T1000 (cell line): ENCODE results near the gene ADAMTS16.

Experiments used
- DNase-seq: peaks from one replicate; lab custom pipeline; 2025; ENCODE audit warnings: mixed read lengths; lab: John Stamatoyannopoulos, UW

The ADAMTS16 gene

DNA sequence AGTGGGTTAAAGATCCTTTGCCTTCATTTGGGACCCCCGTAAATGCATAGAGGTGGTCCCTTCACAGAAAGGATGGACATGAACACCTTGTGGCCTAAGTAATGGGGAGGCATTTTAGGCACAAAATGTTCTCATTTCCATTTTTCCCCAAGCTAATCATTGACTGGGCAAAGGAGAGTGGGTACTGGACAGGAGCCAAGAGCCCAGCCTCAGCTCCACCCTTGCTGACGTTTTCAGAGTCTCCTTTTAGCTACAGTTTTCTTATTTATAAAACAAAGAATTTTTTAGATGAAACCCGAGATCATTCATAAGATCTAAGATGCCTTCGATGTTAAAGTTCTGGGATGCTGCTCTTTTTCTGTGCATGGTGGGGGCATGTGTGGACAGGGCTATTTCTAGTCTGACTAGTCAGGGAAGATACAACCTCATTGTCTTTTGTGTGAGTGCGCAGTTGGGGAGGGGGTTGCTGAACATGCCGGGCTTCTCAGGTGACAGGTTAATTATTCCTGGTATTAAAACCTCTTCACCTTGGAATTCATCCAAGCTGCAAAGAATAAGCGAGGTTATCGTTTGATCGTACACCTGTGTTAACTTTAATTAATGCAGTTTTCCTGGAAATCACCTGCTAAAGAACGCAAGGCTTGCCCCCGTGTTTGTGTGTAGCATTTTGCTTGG, 48.4 kb downstream of the ADAMTS16 start:
- DNase-seq, result no peak

DNA sequence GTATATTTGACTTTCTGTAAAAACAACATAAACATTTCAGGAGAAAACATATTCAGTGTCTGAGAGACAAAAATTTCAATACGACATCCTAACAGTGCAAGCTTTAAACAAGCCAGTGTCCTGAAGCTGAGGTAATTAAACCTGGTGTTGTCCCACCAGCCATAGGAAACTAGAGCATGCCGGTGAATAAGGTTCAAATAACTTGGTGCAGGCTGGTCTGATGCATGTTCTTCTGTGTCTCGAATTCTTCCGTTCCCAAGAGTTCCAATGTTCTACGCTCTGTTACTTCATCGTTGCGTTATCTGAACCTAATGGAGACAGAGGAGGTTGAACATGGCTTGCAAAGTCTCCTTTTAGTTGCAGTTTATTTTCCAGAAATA, 48.9 kb downstream of the ADAMTS16 start:
- DNase-seq, result no peak

DNA sequence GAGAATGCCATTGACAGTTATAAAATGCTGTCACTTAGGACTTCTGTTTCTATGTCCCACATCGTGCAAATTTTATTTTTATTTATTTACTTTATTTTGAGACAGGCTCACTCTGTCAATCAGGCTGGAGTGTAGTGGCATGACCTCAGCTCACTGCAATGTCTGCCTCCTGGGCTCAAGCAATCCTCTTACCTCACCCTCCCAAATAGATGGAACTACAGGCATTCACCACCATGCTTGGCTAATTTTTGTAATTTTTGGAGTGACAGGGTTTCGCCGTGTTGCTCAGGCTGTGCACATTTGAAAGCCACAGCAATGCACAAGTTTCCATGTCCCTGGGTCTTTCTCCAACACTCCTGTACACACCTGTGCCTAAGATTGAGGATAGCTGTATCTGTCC, 51.8 kb downstream of the ADAMTS16 start:
- no peak for DNase-seq

DNA sequence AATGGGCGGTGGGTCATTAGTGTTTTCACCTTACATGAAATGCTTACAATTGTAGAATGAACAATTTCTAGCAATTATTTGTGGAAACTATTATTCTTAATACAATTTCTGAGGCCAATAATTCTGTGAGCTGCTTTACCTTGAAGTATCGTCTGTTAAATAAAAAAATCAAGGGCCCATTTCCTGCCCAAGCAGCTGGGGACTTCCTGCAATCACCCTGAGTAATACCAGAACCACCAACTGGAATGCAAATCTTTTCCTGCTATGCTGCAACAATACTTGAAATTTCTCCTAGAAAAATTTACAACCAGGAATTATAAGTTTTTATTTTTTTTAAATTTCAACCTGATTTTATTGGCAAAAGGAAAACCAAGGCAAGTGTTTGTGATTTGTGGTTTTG, 52.6 kb downstream of the ADAMTS16 start:
- no peak for DNase-seq

DNA sequence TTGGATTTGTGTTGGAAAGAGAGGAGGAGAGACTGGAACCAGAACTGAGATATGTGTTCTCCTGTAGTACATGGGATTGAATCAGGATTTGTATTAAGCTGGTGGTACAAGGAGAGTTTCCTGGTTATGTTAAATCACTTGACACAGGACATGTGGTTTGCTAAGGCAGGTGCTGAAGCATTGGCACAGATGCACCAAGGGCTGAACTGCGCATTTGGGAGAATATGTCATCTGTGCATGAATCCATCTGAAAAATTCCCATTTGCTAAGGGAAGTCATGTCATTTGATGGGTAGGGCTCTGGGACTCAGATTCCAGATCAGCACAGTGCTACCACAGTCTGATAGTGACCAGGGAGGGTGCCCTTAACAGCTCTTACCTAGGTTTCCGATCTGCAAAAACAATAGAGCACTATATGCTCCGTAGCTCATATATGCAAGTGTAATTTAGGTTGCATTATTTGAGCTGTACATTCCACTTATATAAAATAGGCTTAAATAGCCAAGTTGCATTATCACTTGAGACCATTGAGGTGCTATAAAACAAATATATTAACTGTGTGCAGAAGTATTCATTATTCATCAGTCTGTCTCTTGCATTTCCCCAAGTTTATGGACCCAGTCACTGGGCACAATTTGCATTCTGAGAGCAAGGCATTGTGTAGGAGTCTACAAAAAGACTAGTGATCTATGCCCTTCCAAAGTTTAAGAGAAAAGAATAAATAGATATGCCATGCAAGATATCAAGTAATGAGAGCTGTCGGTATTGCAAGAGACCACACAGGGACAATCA, 55.2 kb downstream of the ADAMTS16 start:
- no peak for DNase-seq

DNA sequence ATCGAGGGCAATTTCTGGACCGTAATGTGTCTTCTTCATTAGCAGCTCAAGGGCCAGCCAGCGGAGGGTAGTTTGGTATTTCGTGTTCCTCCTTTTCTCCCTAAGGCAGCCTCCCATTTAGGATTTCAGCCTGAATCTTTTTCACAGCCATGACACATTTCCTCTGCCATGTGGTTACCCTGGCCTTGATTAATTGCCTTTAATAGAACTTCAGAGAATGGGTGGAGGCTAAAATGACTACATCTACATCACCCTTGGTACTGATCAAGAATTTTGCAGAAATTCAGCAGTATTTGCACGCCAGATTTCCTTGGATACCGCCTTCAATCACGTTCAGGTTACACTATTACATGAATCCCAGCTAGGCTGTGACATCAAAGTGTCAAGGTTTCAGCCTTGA, 58.0 kb downstream of the ADAMTS16 start:
- DNase-seq, result no peak

DNA sequence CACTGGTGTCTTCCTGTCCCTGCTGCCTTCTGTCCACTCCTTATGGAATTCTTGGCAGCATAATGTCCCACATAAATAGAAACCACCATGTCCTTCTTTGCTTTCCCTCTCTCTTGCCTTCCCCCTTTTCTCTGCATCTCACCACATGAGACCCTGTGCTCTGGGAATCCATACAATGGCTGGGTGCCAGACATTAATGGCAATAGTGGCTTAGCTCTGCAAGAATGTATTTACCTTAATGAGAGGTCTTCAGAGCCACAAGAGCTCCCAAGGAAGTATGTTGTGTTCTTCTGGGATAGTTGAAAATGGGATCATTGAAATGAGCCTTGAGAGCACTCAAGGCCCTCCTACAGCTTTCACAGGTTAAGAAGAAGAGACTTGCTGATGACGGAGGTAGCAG, 58.7 kb downstream of the ADAMTS16 start:
- DNase-seq, result no peak

DNA sequence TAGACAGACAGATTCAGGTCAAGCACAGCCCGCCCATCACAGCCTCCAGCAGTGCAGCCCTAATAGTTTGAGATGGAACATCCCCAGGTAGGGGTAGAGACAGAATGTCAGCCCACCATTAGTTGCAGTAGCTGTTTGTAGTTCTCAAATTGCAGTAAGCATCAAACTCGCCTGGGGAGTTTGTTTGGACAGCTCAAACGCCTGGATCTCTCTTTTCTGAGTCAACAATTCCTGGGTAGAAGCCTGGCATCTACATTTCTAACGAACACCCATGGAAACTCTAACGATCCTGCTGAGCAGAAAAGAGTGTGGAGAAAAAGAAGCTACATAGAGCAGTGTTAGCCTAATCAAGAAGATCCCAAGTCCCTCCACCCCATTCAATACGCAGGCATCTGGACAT, 59.4 kb downstream of the ADAMTS16 start:
- DNase-seq, result no peak

DNA sequence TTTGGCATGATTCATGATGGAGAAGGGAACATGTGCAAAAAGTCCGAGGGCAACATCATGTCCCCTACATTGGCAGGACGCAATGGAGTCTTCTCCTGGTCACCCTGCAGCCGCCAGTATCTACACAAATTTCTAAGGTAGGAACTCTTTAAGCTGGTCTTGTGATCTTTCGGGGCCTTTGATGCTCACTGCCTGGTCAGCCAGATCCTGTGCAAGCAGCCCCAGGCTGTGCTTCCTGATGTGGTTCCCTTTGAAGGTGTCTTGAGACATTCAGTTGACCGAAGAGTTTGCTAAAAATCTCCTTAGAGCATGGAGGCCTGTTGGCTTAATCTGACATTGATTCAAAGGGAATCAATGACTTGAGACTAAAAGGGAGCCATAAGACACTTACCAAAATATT, 60.0 kb downstream of the ADAMTS16 start:
- no peak for DNase-seq

DNA sequence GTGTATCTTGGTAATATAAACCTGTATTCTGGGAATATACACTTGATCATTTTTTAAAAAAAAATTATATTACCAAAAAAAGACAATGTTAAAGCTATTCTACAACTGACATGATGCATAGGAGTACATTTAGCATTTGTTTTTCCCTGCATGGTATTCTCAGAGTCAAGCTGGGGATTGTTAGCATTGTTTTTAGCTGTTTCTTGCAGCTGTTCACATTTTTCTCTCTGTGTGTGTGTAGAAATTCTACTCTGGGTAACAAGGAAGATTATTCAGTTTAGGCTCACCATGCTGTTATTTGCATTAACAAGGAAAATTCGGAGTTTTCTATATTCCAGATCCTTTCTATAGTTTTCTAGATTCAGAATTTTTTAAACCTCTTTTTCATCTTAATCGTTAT, 62.2 kb downstream of the ADAMTS16 start:
- DNase-seq, result no peak

DNA sequence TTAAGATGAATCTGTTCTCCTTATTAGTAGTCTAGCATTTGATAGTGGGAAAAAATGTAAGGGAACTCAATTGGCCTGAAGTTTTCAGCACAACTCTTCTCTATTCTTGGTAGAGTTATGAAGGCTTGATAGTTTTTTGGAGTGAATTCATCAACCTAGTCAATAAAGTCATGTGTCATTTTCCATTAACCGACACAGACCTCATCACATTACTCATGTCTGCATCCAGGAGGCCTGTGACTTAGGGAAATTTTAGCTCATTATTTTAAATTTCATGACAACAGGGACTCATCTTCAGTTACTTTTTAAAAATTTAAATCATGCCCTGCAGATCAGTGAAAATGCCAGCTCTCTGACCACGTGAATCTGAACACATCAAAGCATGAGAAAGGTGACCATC, 63.3 kb downstream of the ADAMTS16 start:
- no peak for DNase-seq

DNA sequence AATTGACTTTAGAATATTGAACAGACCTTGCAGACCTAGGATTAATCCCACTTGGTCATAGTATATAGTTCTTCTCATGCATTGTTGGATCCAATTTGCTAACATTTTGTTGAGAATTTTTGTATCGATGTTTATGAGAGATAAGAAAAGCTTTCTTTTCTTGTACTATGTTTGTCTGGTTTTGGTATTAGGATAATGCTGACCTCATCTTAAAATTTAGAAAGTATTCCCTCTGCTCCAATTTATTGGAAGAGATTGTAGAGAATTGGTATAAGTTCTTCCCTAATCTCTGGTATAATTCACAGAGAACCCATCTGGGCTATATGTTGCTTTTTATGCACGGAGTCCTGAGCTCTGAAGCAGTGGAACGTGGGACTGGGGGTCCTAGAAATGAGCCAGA, 67.7 kb downstream of the ADAMTS16 start:
- no peak for DNase-seq

DNA sequence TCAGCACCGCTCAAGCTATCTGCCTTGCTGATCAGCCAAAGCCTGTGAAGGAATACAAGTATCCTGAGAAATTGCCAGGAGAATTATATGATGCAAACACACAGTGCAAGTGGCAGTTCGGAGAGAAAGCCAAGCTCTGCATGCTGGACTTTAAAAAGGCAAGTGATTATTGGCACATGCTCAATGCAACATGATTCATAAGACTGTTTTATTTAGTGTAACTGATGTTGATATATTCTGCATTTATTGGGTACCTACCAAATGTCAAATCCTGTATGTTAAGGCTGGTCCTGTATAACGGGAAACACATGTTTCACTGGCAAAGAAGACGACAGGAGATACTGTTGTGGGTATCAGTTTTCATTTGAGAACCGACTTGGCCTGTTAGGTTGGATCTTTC, 69.0 kb downstream of the ADAMTS16 start:
- no peak for DNase-seq

DNA sequence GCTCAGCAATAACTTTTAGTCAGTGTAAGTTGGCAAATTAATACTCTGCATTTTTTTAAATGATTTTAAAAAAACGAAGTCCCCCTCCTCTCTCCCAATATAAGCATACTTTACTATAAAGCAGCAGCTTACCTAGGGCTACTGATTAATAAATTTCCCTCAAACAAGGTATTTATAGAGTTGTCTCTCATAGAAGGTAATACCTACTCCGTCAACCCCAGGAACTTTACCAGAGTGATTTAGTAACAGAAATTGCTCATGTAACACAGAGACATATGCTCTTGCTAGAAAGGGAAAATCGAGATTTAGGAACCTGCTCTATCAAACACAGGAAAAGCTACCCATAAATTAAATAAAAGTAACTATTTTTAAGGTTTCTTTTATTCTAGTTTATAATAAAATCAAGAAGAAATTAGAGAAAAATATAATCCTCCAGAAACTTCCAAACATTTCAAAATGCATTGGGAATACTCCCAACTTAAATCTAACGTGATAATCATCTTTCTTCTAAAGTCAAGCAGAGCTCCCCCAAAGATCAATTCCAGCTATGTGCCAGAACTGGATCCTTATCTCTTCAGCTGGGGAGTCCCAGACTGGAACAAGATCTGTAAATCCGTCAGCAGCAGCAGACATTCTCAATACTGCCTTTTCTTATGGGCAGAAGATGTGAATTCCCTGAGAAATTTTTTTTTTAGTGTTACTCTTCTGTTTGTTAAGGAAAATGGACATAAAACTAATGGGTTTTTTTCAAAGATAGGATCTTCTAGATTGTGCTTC, 69.6 kb downstream of the ADAMTS16 start:
- no peak for DNase-seq

DNA sequence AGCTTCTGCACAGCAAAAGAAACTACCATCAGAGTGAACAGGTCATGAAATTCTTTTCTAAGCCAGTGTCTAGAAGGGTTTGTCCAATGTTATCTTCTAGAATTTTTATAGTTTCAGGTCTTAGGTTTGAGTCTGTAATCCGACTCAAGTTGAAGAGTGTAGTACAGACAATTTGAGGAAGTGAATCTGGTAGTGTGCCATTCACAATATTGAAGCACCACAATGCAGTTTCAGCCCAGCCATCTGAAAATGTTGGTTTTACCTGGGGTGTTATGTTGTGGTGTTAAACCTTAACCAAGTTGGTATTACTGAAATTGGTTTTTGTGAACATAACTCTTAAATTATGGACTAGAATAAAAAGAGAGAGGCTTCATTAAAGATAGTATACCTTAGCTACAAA, 77.2 kb downstream of the ADAMTS16 start:
- no peak for DNase-seq

DNA sequence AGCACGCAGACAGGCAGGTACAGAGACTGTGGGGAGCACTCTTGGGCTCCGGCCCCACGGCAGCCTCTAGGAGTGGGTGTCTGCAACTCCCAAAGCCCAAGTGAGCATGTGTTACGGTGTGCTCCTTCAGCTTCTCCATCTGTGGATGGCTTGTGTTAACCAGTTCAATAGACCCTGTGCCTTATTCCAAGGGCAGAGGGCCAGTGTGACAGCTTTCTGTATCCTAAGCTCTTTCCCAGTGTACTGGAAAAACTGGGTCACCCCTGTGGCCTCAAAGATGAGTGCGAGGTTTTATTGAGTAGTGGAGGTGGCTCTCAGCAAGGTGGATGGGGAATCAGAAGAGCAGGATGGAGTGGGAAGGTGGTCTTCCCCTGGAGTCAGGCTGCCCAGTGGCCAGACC, 78.3 kb downstream of the ADAMTS16 start:
- no peak for DNase-seq

DNA sequence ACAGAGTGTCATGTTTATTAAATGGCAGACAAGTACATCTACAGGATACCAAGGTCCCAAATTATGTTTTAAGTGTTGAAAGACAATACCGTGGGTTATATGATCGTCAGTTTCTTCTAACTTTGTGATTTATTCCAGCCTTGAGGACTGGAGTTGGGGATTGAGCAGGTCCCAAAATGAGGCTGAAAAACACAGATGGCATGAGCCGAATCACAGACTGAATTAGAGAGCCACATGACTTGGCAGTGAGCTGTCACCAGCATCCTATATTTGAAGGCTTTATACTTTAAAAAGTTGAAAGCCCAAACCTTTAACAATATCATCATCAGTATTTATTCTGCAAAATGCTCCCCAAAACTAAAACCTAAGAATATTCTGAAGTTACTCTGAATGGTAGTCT, 79.4 kb downstream of the ADAMTS16 start:
- DNase-seq, result no peak

DNA sequence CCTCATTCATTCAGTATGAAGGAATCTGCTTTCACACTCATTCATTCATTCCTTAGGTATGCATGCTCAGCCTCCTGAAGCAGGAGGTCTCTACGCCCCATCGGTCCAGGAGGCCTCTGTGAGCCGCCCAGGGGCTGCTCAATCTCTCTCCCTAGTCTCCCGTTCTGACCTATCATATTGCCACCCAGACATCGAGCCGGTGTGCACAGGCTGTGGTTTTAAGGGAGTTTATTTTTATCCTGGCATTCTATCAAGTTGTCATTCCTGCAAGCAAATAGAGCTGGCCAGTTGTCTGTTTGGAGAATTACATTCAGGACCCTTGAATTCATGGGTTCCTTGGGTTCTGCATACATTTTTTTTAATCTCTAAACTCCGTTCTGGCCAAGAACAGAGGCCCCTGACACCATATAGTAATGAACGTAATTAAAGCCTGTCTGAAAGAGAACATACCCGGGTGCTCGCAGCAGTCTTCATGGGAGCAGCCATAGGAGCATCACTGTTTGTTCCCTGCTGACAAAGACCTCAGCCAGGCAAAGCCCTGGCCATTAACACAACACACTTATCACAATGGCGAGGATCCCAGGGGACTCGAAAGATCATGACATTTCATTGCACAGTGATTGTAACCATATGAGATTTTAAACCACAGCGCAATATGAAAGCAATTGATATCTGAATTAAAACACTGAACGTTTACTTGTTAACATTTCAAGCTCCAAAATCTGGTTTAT, 80.9 kb downstream of the ADAMTS16 start:
- DNase-seq, result no peak

DNA sequence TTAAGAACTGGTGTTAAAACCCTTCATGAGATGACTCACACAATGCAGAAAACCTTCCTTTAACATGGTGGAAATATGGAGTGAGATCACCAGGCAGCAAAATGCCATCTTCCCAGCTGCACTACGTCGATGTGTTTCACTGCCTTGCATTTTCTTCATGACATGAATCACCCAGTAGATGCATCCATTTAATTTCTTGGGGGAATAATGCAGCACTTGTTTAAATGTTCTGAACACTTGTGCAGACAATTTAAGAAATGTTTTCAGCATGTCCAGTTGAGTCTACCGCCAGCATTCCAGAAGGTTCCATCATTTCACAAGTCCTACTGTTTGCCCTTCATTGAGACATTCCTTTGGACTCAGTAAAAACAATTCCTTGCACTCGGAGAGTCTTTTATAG, 81.6 kb downstream of the ADAMTS16 start:
- DNase-seq, result no peak

DNA sequence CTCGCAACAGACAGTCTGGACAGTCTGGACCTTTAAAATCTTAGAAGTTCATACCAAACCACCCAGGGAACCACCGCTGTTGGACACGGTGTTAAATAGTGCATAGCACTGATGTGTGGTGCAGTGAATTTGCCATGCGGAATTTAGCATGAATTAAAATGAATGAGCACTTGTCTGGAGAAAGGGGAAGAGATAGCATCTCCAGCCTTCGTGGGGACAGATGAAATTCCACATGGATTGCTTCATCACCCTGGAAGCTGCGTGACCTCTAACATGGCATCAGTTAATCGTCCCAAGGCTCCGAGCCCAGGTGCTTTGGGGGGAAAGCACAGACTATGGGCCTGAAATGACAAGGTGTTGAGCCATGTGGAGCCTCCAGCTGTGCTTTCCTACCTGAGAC, 91.4 kb downstream of the ADAMTS16 start:
- DNase-seq, result no peak

DNA sequence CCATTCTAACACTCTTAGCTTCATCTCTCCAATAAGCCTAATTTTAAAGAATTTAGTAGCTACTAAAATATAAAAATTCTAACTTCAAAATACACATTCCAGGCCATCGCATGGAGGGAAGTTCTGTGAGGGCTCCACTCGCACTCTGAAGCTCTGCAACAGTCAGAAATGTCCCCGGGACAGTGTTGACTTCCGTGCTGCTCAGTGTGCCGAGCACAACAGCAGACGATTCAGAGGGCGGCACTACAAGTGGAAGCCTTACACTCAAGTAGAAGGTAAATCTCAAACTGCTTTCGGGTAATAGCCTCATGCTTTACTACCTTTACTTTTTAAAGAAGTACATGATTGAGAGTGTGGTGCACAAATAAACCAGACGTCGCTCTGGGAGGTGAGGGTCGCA, 94.8 kb downstream of the ADAMTS16 start:
- no peak for DNase-seq

DNA sequence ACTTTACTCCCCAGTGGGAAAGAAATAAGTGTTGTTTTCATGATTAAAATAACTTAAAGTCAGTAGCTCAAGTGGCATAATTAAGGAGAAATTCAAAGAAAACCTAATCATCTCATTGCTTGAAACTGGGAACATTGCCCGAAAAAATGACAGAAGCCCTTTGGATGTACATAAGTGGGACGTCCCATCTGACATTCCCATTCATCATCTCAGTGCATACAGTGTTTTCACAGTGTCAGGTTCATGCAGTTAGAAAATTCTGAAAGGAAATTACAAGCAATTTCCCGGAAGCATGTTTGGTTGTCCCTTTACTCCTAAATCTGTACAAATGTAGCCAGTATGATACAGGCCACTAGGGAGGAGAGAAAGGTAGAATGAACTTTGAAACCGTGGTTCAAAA, 95.6 kb downstream of the ADAMTS16 start:
- no peak for DNase-seq
